Measurements from ENCODE around the gene TDRD15.
"Not testable (repeated sequence)": the region's sequence is repeated elsewhere in the genome, so short reads cannot be mapped to it uniquely, and the experiment has no call there.

Gene TDRD15

DNA sequence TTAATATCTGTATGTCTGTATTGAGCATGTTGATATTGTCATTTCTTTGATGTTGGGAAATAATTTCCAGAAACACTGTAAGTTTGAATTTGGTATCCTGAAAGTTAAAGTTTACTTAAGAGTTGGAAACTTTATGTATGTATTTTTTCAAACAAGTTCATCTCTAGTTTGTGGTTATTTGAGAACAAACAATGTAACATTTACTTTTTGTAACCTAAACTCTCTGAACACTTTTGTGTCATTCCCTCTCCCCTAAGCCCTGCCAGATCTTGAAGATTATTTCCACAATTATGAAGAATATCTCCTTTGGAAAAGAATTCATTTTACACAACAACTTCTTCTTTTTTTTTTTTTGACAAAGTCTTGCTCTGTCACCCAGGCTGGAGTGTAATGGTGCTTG lies 24.9 kb downstream of the TDRD15 start:
- DNase-seq, result no peak

DNA sequence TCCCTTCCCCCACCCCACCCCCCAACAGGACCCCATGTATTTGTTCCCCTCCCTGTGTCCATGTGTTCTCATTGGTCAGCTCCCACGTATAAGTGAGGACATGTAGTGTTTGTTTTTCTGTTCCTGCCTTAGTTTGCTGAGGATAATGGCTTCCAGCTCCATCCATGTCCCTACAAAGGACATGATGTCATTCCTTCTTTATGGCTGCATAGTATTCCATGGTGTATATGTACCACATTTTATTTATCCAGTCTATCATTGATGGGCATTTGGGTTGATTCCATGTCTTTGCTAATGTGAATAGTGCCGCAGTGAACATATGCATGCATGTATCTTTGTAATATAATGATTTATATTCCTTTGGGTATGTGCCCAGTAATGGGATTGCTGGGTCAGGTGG lies 27.5 kb downstream of the TDRD15 start:
- not testable (repeated sequence) for DNase-seq

DNA sequence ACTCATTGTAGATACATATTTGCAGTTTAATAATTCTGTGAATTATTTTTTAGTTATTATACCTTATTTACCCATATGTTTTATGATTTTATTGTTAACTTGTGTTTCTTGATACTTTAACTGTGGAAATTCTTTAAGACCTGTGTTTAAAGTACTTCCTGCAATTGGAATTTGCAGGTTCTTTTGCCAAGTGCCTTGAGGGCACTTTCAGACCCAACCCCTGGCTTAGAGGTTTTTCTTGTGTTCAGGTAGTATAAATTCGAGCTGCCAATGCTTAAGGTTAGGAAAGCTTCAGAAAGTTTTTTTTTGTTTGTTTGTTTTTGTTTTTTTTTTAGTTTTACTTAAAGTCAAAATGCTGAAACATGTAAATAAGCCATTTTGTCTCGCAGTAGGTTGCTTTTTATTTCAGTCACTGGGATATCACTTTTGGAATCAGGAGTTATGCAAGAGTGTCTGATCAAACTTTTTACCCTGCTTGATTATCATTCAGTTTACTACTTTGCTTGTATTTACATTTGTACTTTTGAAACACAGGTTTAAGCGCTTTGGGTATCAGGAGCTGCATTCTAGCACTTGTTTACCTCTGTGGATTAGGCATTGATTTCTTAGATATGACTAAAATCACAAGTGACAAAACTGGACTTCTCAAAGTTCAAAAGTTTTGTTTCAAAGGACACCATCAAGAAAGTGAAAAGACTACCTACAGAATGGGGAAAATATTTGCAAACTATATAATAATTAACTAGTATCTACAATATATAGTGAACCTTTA lies 31.8 kb downstream of the TDRD15 start:
- no peak for DNase-seq

DNA sequence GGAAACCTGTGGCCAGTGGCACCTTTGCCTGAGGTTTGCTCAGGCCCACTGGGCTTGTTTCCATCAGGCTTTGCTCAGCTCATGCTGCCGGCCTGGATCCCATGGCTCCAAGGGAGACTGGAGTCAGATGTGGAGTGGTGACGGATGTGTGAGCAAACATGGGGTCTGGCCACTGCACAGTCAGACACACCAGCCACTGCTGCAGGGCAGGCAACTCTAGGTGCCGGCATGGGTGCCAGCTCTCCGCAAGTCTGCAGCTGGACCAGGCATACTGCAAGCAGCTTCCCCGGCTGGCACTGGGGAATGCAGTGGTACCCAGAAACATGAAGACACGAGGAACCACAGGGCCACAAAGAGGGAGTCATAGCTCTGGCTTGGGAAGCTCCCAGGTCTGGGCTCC lies 37.4 kb downstream of the TDRD15 start:
- DNase-seq, result no peak

DNA sequence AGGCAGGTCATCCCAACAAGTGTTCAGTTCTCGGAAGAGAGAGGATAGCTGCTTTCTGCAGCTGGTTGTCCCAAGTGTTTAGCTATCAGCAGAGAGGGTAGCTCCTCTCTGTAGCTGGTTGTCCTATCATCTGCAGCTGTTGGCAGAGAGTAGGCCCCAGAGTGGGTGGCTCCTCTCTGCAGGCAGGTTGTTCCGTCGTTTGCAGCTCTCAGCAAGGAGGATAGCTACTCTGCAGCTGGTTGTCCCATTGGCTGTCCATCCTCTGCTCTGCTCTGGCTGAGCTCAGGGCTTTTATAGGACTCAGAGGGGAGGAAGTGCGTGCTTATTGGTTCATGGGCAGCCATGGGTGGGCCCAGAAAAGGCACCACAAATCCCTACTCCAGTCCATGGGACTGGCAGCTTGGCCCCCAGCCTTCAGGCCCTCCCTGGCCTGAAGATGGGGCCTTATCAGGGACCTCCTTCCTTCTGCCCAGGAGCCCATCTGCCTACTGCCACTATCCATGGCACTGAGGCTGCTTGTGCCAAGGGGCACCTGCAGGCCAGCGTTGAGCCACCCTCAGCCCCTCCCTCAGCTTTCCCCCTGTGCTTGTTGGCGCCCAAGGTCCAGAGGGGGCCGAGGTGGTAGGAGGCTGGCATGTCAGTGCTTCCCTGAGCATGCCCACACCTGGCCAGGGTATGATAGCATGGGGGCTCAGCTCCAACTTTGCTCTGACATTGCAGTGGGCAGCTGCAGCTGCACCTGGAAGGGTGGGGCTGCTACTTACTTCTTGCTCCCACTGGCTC lies 38.3 kb downstream of the TDRD15 start:
- no peak for DNase-seq

DNA sequence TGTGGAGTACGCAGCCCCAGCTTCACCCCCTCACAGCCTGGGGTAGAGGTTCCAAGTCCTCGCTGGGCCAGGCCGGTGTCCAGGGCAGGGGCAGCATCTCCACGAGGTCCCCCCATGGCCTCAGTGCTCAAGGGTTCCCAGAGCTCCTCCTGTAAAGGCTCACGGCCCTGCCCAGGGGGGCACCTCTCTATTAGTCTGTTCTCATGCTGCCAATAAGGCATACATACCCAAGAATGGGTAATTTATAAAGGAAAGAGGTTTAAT lies 38.8 kb downstream of the TDRD15 start:
- DNase-seq, result no peak

DNA sequence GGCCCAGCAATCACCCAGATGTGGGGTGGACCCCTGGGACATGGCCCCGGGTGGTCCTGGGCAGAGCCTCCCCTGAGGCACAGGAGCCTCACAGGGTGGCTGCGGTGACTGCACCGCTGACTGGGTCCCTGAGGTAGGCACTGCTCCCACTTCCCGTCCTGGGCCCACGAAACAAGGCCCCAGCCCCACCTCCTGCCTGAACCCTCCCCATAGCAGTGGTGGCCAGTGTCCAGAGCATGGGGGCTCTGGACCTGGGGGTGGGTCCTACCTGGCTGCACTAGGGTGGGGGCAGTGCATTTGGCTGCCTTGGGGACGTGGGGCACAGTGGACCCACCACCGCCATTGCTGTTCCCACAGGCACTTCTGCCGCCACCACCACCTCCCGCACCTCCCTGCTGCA lies 39.4 kb downstream of the TDRD15 start:
- DNase-seq, result no peak

DNA sequence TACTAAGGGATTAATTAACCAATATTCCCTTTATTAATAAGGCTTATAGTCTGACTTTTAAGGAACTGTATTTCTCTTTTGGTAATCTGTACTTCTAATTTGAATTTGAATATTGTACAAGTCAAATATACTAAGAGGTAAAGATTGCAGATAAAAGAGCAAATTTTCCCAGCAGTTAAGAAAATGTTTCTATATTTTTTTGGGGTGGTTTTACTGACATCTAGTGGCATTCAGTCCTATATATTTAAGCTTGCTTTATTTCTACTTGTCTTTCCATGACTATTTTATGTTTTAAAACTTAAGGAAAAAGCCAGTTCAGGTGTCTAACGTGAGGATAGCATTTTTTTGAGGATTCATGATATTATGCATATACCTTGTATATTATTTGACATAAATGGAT lies 41.6 kb downstream of the TDRD15 start:
- no peak for DNase-seq

DNA sequence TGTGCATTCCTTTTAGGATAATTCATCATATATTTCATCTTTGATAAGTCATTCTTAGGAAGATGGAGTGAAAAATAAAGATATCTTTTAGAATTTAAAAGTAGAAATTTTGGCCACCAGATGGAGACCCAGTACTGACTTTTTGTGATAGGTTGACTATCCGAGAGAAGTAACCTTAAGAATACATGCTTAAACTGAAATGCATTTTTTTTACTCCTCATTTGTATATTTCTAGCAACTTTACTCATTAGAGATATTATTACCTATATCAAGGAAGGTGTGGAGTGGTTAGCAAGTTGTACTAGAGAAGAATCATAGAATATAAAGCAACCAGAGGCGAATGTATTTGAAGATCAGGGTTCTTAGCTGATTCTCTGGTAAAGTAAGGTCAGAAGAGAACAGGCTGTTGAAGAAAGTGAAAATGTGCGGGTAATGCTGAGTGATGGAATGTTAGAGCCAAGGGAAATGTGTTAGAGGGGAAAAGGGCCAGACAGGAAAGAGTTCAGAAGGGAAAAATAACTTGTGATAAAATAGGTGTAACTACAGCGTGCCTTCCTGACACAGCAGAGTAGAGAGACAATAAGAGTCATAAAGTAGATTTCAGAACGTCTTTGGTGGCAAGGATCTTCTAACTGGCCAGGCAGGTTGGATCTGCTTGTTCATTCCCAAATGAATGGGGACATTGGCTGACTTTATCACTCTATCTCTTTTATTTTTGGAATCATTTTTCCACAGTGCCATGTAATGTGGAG lies 52.3 kb downstream of the TDRD15 start:
- DNase-seq, result no peak

DNA sequence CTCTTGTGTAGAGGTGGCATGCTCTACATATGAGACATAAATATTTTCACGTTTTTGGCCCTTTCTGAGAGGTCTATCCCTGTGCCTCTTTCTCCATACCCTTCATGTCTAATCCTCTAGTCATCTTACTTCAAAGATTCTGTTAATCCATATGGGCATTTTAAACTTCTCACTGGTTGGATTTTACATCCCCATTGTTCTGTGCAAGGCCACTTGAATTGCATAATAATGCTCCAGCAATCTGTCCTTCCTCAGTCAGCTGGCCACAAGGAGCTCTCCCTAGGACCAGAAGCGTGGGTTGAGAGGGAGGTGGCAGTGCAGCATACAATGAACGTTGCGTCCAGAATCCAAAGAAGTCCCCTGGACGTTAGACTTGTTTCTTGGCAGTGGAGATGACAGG lies 58.2 kb downstream of the TDRD15 start:
- DNase-seq, result no peak

DNA sequence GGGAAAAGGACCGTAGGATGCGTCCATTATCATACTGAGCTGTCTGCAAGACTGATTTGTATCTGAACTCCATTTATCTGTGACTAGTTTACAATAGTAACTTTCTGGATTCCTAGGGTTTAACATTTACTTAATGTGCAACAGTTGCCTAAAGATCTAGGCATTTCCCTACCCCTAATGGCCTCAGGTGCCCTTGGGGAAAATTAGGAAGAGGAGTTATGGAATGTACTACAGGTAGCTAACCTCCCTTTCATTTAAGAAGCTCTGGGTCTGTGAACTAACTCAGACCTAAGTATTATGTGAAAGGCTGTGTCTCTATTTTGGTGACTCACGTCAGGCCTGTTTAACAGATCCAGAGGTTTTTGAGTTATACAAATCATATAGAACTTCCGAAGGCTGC lies 59.5 kb downstream of the TDRD15 start:
- no peak for DNase-seq

DNA sequence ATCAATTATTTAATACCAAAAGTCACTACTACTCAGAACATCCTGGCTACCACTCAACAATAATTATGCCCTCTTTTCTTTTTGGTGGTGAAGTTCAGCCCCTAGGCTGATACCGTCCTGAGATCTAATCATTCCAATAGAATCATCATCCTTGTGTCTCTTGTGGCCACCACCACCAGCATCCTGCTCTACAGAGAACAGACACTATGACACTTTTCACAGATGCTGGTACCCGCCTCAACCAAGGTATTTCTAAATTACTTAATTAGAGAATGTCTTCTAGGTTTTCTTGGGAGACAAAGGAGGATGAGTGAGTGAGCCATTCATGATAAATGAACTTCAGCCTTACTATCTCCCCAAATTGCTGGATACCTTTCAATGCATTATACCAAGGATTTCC lies 60.0 kb downstream of the TDRD15 start:
- DNase-seq, result no peak

DNA sequence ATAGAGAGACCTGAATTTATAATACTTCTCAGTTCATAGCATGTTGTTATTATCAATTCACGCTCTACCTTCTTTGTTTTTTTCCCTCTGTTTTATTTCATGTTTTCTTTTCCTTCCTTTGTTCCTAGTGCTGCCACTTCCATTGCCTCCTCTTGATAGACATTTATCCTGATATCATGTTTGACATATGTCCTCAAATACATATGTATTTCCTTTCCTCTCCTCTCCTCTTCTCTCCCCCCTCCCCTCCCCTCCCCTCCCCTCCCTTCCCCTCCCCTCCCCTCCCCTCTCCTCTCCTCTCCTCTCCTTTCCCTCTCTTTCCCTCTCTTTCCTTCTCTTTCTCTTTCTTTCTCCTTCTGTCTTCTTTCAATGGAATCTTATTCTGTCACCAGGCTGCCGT lies 67.8 kb downstream of the TDRD15 start:
- no peak for DNase-seq
